ENCODE results near the gene FOXP4.

DNA sequence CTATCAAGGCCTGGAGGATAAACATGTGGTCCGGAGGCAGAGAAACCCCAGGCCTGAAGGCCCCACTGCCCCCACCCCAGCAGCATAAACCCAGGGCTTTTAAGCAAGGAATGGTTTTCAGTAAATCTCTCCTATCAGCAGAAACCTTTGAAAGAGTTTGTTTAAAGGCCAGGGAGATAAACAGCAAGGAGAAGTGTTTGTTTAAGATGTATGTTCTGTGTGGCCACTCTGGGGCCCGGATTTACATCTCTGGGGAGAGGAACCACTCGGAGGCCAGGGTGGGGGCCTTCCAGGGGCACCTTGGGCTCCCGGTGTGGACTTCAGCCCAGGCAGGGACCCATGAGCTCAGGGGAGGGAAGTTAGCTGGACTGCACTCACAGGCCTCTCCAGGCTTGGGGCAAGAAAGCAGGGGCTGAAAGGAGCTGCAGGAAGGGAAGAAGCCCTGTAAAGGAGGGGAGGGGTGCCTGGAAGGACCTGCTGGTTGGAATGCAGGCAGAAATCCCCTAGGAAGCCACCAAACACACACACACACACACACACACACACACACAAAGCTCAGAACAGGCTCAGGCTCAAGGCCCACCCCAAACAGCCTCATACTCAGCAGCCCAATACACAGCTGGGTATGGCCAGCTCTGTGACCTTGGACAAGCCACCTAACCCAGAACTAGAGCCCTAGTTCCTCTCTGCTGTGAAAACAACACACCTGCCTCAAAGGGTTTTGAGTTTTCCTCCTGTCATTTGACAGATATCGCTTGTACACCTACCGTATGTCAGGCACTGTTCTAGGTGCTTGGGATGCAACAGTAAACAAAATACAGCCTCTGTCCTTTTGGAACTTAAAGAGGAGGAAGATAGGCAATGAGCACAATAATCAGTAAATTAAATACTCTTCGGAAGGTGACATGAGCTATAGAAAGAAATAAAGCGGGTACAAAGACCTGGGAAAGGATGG lies 26.2 kb upstream of the FOXP4 start:
- TF ChIP-seq, protein P1, sequence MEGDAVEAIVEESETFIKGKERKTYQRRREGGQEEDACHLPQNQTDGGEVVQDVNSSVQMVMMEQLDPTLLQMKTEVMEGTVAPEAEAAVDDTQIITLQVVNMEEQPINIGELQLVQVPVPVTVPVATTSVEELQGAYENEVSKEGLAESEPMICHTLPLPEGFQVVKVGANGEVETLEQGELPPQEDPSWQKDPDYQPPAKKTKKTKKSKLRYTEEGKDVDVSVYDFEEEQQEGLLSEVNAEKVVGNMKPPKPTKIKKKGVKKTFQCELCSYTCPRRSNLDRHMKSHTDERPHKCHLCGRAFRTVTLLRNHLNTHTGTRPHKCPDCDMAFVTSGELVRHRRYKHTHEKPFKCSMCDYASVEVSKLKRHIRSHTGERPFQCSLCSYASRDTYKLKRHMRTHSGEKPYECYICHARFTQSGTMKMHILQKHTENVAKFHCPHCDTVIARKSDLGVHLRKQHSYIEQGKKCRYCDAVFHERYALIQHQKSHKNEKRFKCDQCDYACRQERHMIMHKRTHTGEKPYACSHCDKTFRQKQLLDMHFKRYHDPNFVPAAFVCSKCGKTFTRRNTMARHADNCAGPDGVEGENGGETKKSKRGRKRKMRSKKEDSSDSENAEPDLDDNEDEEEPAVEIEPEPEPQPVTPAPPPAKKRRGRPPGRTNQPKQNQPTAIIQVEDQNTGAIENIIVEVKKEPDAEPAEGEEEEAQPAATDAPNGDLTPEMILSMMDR (conservative IDR thresholded peaks at IDR 0.05 in 1 of 2, IDR thresholded peaks at IDR 0.05 in 1 of 2; ENCODE audit: low read depth in 1 of 2, low read length in 2 of 2) = no peak
- TF ChIP-seq EZH2 (IDR thresholded peaks at IDR 0.05; ENCODE audit: low read length, missing control alignments) = no peak

Data from fibroblast of lung (primary cell).